PFSK-1 (cell line): ENCODE measurements around the gene SPDYE4.

Source experiments
- POLR2AphosphoS5 ChIP-seq: IDR thresholded peaks from 2 replicates; pipeline ENCODE4 v1.6.1; 2012; ENCODE audit warnings: low read depth, mild to moderate bottlenecking, control low read depth, low read length, moderate library complexity
- REST ChIP-seq, 2 experiments: IDR thresholded peaks; 2 replicates each; pipeline versions ENCODE4 v1.6.1 to v1.8.0; 2011 to 2012; ENCODE audit warnings: low read depth in 2 of 2, low read length in 2 of 2, control low read depth in 1 of 2, inconsistent platforms in 1 of 2, mild to moderate bottlenecking in 1 of 2, moderate library complexity in 1 of 2; ENCODE audit not compliant: insufficient read depth in 1 of 2
- SIN3A ChIP-seq: IDR thresholded peaks from 2 replicates; pipeline ENCODE4 v1.6.1; 2012; ENCODE audit warnings: mild to moderate bottlenecking, low read length, moderate library complexity, borderline replicate concordance; ENCODE audit not compliant: insufficient read depth
- TAF1 ChIP-seq: IDR thresholded peaks from 2 replicates; pipeline ENCODE4 v1.6.1; 2012; ENCODE audit warnings: low read length, control low read depth, borderline replicate concordance; ENCODE audit not compliant: insufficient read depth

GRCh38 chr17:8719291-8720246 lies 38.8 kb downstream of the SPDYE4 start:
- TF ChIP-seq TAF1 (no peak), SIN3A (no peak), REST (IDR thresholded peaks at IDR 0.05; ENCODE audit: insufficient read depth in 1 of 2, low read depth in 2 of 2, low read length in 2 of 2) (no peak), POLR2AphosphoS5 (no peak)
